K562 (cell line): ENCODE results near the gene SH2D1A. TPM values are rescaled to one million over a fixed set of nuclear protein-coding genes. Genes with fewer than 3 reads are reported as not detected.
A peak's percentile ranks its signal among the peaks of the same experiment; 100 is the strongest.

ENCODE experiments used
- ATAC-seq: fragments of 200-7000 bp; cut with Tn5 transposase; 3 replicates; pipeline ENCODE4 v1.9.1; 2020; ENCODE audit warnings: moderate library complexity
- BruUV-seq: library from RNA; stranded (reverse); fragments of 400-500 nt; replicated peaks from 2 replicates; lab custom pipeline; 2021; lab: Mats Ljungman, UMichigan
- CTCF ChIA-PET: fragments of 300-600 bp; formaldehyde crosslinking; extraction: SDS; loops from one replicate; lab custom pipeline; 2021; ENCODE audit warnings: low intra/inter-chr PET ratio; lab: Yijun Ruan, JAX
- POLR2A ChIA-PET: fragments of 300-600, 350-650 bp; sonication (Branson Sonifier 250); formaldehyde crosslinking; extraction: SDS; loops from one replicate; lab custom pipeline; 2021; ENCODE audit warnings: antibody characterized with exemption, inconsistent platforms; lab: Yijun Ruan, JAX
- DNase-seq, 4 experiments: peaks; one replicate each; pipeline versions ENCODE4 v3.0.0 to v3.0.0-alpha.2; 2011 to 2018; ENCODE audit warnings: low spot score in 3 of 4, mixed read lengths in 3 of 4; ENCODE audit errors: extremely low read depth in 1 of 4
- FAIRE-seq: peaks from 2 replicates; lab custom pipeline; 2011; peaks lifted over from hg19 to GRCh38; lab: Jason Lieb, UNC
- H2AFZ ChIP-seq: 2 replicates; pipeline ENCODE4 v1.6.0; 2011; ENCODE audit warnings: low read depth, low read length, control low read depth, inconsistent platforms
- H3K27ac ChIP-seq: fragments of 200-600 bp; 3 replicates; pipeline ENCODE4 v1.8.0; 2011; ENCODE audit warnings: low read depth, mild to moderate bottlenecking, control low read depth, inconsistent platforms, low read length, moderate library complexity, mixed read lengths; ENCODE audit errors: extremely low read depth
- H3K27me3 ChIP-seq, 2 experiments: fragments of 300-600 bp in 1 of 2; 2 replicates in 1 of 2; 3 replicates in 1 of 2; pipeline versions ENCODE4 v1.6.0 to v1.8.0; 2011; ENCODE audit warnings: inconsistent platforms in 2 of 2, low read length in 2 of 2, mild to moderate bottlenecking in 1 of 2, mixed read lengths in 1 of 2, moderate library complexity in 1 of 2; ENCODE audit not compliant: control insufficient read depth in 2 of 2, insufficient read depth in 2 of 2
- H3K36me3 ChIP-seq: fragments of 300-600 bp; 3 replicates; pipeline ENCODE4 v1.8.0; 2011; ENCODE audit warnings: mild to moderate bottlenecking, low read length, inconsistent platforms; ENCODE audit not compliant: control insufficient read depth, insufficient read depth
- H3K4me1 ChIP-seq, 2 experiments: fragments of 200-600 bp in 1 of 2; replicated peaks in 1 of 2; 2 replicates in 1 of 2; 3 replicates in 1 of 2; pipeline versions ENCODE4 v1.5.1 to v1.8.0; 2011; ENCODE audit warnings: inconsistent platforms in 2 of 2, low read length in 2 of 2, mild to moderate bottlenecking in 1 of 2, mixed read lengths in 1 of 2, moderate library complexity in 1 of 2; ENCODE audit not compliant: control insufficient read depth in 2 of 2, insufficient read depth in 2 of 2
- H3K4me2 ChIP-seq: 2 replicates; pipeline ENCODE4 v1.6.1; 2011; ENCODE audit warnings: low read length, control low read depth, inconsistent platforms, mixed read lengths; ENCODE audit not compliant: insufficient read depth
- H3K4me3 ChIP-seq: fragments of 200-600 bp; sonication (generic), shearing (Covaris generic); 2 replicates; pipeline ENCODE4 v1.5.1; 2016; ENCODE audit warnings: control low read depth, inconsistent platforms
- H3K79me2 ChIP-seq: fragments of 200-600 bp; 3 replicates; pipeline ENCODE4 v1.8.0; 2011; ENCODE audit warnings: low read length, inconsistent platforms; ENCODE audit not compliant: control insufficient read depth, insufficient read depth
- H3K9ac ChIP-seq, 2 experiments: 2 replicates each; pipeline versions ENCODE4 v1.6.0 to v1.6.1; 2011; ENCODE audit warnings: low read depth in 2 of 2, low read length in 2 of 2, control low read depth in 1 of 2, inconsistent platforms in 1 of 2, mild to moderate bottlenecking in 1 of 2, mixed read lengths in 1 of 2; ENCODE audit not compliant: insufficient read depth in 1 of 2
- H3K9me1 ChIP-seq: one replicate; pipeline ENCODE4 v1.6.0; 2011; ENCODE audit warnings: inconsistent platforms, mild to moderate bottlenecking, low read length, moderate library complexity; ENCODE audit not compliant: control insufficient read depth, insufficient read depth
- H3K9me3 ChIP-seq: replicated peaks from 2 replicates; pipeline ENCODE4 v1.5.1; 2011; ENCODE audit warnings: low read depth, low read length, inconsistent platforms; ENCODE audit not compliant: control insufficient read depth, insufficient read depth
- H4K20me1 ChIP-seq: replicated peaks from 2 replicates; pipeline ENCODE4 v1.6.1; 2011; ENCODE audit warnings: low read length, inconsistent platforms, mixed read lengths; ENCODE audit not compliant: control insufficient read depth, insufficient read depth
- HNRNPL ChIP-seq: fragments of 200-400 bp; formaldehyde crosslinking; IDR thresholded peaks from 2 replicates; pipeline ENCODE4 v1.6.1; 2017; ENCODE audit warnings: low read depth, mild to moderate bottlenecking, low read length
- HSF4 ChIP-seq: fragments of 250-450 bp; sonication (Bioruptor Pico); IDR thresholded peaks from 2 replicates; pipeline ENCODE4 v2.1.2; 2022; ENCODE audit warnings: mild to moderate bottlenecking, moderate library complexity, borderline replicate concordance
- ZNF740 ChIP-seq, 3 experiments: fragments of 200-800 bp in 1 of 3; sonication (Bioruptor generic) in 1 of 3; sonication (generic) in 1 of 3; formaldehyde crosslinking in 1 of 3; IDR thresholded peaks; 2 replicates each; pipeline versions ENCODE4 v1.6.1 to v1.8.0; 2016 to 2022; ENCODE audit warnings: mild to moderate bottlenecking in 2 of 3, missing compliant biosample characterization in 2 of 3, missing genetic modification characterization in 2 of 3, missing genetic modification reagents in 1 of 3
- WGBS: fragments of 100-300 bp; shearing (Covaris generic); methylation state at CpG from one replicate; pipeline ENCODE4 v1.1.6; 2016; ENCODE audit warnings: low coverage, mixed read lengths; ENCODE audit not compliant: insufficient coverage; ENCODE audit errors: missing lambda C conversion rate; 5-methylcytosine and 5-hydroxymethylcytosine counted together
- in situ Hi-C: fragments of 300-500 bp; cut with MboI; formaldehyde crosslinking; loops from 4 replicates; pipeline ENCODE4 v1.15.0; 2018; ENCODE audit warnings: inconsistent platforms, mixed read lengths
- intact Hi-C: fragments of 100-400 bp; cut with micrococcal nuclease; formaldehyde crosslinking; loops from 2 replicates; pipeline ENCODE4 v1.14.2; 2022
- polyA plus RNA-seq, 8 experiments: library from polyadenylated mRNA; depleted of rRNA in 4 of 8; stranded (reverse) in 5 of 8; unstranded in 3 of 8; fragments of >200 nt; fragmentation: Nextera tagmentation in 2 of 8; fragmentation: Illumina TruSeq in 1 of 8; extraction: Ambion mirVana in 2 of 8; extraction: Trizol in 1 of 8; gene quantifications; 2 replicates each; pipeline versions ENCODE4 v1.2.1 to v1.2.3, GENCODE V29; 2011 to 2014; ENCODE audit warnings: inconsistent platforms in 1 of 8, missing spikeins in 1 of 8
- total RNA-seq, 7 experiments: library from RNA; depleted of rRNA in 6 of 7; stranded (reverse); fragments of >200 nt in 6 of 7; fragmentation: Illumina TruSeq in 2 of 7; extraction: Trizol in 2 of 7; gene quantifications; 2 replicates each; pipeline versions ENCODE4 v1.2.1 to v1.2.3, GENCODE V29; 2011 to 2021; ENCODE audit warnings: low replicate concordance in 1 of 7

Gene SH2D1A
- total and polyA plus RNA-seq, 9 of the 15 experiments (the other 6 are each of a cell fraction or from before 2014, with no cell fraction given) = 0.07 to 0.52 (median 0.19) TPM

DNA sequence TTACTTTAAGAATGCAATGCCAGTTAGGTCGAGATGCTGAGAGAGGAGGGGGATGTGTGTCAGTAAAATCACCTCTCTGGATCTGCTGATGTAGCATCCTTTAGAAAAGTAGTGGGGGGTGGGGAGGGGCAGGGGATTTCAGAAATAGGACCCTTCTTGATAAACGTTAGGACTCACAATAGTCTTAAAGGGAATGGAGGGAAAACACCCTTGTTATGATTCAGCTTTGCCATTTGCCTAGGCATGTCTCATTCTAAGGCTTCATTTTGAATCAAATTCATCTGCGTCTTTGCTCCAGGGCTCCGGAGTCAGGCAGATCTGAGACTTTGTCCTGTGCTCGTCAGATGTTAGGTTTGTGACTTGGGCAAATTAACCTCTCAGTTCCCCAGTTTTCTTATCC, 879 bp downstream of the SH2D1A start:
- ChIA-PET POLR2A (interaction anchor here (2.8 kb wide), 1 partner anchor 11 kb away, joined by 7 read pairs; no protein-coding TSS in a partner anchor), CTCF (no interaction called here)
- no peak overlapping the region for H3K4me3 ChIP-seq
- H3K79me2 ChIP-seq = no peaks in the 10 kb centered on the region
- no peak overlapping the region; the same call in 1 of the 2 replicates for H3K4me2 ChIP-seq
- H2AFZ ChIP-seq = peak overlapping the region; percentile 77; the same call in 1 of the 2 replicates
- BruUV-seq = no TSS peak
- H3K27ac ChIP-seq = no peak overlapping the region
- intact Hi-C loops = loop anchor here (5.0 kb wide), 1 partner anchor 385 kb away; the partner anchor contains the start of gene STAG2
- H3K9ac ChIP-seq = peak overlapping the region in 1 of 2 experiments; percentile 30; a peak in 2 of 4 replicates
- no peaks in the 10 kb centered on the region for H3K36me3 ChIP-seq
- TF ChIP-seq ZNF740 (CRISPR knock-in tag; IDR thresholded peaks at IDR 0.05) = no peak
- TF ChIP-seq ZNF740 (tag; IDR thresholded peaks at IDR 0.05) = no peak
- TF ChIP-seq HNRNPL = no peak
- no peak for TF ChIP-seq HSF4 (CRISPR knock-in tag)
- ATAC-seq = no peak; the same call in 2 of the 3 replicates
- no peak for DNase-seq
- WGBS = 51% methylated on average over 5 of the region's 5 CpGs
- in situ Hi-C loops = no loop called here
- H3K9me1 ChIP-seq = no peaks in the 10 kb centered on the region
- no peaks in the 10 kb centered on the region for H3K9me3 ChIP-seq
- H3K4me1 ChIP-seq = peaks cover 14 to 34% of the 10 kb centered on the region in 2 experiments; a peak in 4 of 5 replicates
- FAIRE-seq = no peak
- H4K20me1 ChIP-seq = no peaks in the 10 kb centered on the region
- no peaks in the 10 kb centered on the region for H3K27me3 ChIP-seq
